GM10266 (cell line): ENCODE data around the gene GNAS.

Experiments used
- DNase-seq: peaks from one replicate; pipeline ENCODE4 v3.0.0; 2012; ENCODE audit errors: extremely low spot score
- TF ChIP-seq, protein P1 (sequence below): IDR thresholded peaks from 2 replicates; pipeline ENCODE4 v1.5.1; 2012; ENCODE audit warnings: mild to moderate bottlenecking, low read depth; ENCODE audit not compliant: control insufficient read depth, insufficient read depth; ENCODE audit errors: missing control alignments

GNAS gene

DNA sequence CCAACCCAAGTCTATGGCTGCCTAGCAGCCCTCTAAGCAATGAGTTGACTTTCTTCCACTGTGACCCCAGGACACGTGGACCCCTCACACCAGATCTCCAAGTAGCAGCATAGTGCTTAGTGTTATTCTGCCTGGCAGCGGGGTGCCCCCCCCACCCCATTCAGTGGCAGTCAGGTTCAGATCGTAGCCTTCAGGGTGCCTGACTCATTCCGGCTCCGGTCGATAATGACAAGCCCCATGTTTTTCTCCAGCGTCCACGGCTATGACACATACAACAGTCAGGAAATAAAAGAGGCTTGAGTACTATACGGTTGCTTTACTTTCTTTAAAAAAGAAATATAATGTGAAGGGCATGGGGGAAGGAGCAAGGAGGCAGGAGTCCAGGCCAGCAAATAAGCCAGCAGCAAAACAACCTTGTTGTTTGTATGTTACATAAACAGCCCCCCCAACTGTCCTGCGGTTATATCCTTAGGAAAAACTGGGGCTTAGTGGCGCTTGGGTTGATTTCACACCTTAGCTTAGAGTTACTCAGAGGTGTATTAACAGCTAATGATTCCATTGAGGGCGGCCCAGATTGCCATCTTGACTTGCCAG, 23.1 kb downstream of the GNAS start:
- TF ChIP-seq, protein P1, sequence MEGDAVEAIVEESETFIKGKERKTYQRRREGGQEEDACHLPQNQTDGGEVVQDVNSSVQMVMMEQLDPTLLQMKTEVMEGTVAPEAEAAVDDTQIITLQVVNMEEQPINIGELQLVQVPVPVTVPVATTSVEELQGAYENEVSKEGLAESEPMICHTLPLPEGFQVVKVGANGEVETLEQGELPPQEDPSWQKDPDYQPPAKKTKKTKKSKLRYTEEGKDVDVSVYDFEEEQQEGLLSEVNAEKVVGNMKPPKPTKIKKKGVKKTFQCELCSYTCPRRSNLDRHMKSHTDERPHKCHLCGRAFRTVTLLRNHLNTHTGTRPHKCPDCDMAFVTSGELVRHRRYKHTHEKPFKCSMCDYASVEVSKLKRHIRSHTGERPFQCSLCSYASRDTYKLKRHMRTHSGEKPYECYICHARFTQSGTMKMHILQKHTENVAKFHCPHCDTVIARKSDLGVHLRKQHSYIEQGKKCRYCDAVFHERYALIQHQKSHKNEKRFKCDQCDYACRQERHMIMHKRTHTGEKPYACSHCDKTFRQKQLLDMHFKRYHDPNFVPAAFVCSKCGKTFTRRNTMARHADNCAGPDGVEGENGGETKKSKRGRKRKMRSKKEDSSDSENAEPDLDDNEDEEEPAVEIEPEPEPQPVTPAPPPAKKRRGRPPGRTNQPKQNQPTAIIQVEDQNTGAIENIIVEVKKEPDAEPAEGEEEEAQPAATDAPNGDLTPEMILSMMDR = no peak
- no peak for DNase-seq

DNA sequence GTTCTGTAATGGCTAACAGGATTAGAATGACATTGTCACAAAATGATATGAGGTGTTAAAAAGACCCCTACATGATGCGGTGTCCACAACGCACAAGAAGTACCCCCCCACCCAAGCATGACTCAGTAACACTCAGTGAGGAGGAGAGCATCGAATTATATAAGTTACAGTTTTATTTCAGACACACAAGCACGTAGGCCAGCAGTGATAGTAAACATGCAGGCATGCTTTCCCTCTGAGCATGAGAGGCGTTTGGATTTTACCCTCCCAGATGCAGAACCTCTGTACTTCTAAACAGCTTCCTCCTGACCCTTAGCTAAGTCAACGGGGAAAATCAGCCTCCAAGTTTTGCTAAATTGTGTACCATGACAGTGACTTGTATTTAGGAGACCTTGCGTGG, 23.9 kb downstream of the GNAS start:
- DNase-seq = no peak
- TF ChIP-seq, protein P1 = no peak

DNA sequence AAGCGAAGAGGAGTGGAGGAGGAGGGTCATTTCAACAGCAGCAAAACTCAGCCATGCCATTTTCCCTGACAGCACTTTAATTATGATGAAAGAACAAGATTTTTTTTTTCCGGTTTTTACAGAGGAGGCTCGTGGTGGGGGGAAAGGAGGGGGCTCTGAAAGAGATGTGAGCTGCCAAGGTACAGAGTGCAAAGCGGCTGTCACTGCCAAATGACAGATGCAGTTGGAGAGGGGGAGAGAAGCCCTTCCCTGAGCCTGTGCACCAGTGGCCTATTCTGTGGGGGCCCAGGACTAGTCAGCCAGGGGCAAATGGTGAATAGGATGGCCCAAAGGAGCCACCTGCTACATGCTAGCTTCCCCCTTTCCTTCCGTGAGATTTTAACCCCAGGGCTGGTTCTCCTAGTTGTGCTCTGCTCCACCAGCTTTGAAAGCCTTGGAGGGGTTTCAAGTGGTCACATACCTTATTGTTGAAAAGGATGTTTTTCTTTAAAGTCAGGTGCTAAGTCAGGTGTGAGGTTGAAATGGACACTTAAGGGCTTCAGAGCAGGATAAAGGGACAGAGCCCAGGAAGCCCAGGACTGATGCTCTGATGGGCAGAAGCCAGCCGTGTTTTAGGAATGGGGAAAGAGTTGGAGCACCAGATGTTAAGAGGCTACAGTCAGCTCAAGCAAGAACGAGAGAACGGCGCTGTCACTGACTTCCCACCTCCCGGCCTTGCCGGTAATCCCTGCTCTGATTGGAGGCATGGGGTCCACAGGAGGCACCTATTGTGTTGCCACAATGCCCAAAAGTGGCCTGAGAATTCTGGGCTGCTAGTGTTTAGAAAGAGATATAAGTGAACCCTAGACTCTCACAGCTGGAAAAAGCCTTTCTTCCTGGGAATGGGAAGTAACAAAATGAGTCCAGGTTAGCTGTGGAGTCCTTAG, 24.8 kb downstream of the GNAS start:
- TF ChIP-seq, protein P1 = no peak
- no peak for DNase-seq

DNA sequence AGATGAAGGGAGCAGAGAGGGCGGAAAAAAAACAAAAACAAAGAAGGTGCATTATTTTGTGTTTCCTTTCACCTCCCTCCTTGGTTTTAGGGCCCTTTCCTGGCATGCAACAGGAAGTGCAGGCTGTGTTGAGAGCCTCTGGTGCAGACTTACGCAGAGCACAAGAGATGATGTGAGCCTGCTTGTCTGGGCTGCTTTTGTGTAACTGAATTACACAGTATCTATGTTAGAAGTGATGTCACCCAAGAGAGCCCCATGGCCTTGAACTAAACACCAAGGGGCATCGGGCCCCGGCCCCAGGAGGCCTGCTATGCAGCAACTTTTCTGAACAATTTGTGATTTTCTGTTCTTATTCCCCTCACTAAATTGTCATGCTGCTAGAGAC, 25.5 kb downstream of the GNAS start:
- TF ChIP-seq, protein P1 = no peak
- no peak for DNase-seq

DNA sequence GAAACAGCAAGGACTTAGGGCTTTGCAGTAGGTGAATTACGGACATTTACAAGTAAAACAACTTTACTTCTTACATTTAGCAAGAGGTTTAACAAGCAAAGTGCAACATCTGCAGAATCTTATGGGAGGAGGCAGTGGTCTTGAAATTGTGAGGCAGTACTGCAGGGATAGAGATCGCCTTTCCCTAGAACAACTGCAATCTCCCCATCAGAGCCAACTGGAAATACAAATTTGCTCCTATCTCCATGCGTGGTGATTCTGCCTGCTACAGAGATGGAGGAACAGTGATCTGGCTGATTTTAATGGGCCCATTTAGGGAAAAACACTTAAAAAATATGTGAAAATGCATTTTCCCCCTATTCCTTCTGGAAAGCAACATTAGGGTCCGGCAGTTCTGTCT, 25.9 kb downstream of the GNAS start:
- no peak for DNase-seq
- TF ChIP-seq, protein P1 = no peak

DNA sequence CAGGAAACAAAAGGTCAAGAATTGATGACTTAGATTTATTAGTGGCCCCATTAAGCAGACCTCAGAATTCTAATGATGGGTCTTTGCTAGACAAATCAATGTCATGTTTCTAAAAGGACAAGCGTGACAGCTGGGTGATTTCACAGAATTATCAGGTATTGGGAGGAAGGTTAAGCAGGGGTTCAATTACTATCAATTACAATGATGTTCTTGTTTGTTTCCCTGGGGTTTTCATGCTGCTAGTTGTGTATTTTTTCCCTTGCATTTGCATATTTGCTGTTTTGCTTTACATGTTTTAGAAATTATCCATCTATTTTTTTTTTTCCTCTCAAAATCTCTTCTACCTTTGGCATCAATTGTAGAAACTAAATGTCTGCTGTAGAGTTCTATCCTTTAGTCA, 27.9 kb downstream of the GNAS start:
- TF ChIP-seq, protein P1 = no peak
- no peak for DNase-seq
